Measurements from ENCODE around the gene NEK6.
"Not testable (repeated sequence)": the region's sequence is repeated elsewhere in the genome, so short reads cannot be mapped to it uniquely, and the experiment has no call there.

NEK6 gene

DNA sequence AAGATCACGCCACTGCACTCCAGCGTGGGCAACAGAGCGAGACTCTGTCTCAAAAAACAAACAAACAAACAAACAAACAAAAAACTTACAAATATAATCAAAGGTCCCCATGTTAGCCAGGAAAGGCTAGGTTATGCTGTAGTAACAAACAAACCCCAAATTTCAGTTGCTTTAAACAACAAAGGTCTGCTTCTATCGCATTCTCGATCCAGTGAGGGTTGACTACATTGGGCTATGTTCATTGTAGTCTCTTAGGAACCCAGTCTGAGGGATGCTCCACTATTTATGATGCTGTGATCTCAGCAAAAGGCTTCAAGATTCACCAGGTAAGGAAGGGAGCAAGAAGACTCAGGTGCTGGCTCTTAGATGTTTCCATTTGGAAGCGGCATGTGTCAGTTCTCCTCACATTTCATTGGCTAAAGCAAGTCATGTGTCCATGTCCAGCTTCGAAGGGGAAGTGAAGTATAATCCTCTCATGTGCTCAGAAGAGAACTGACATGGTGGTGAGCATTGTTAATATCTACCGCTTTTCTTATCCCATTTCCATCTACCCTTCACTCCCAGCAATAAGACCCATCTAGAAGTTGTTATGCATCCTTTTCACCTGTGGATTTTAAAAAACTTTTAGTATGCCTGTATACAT lies 26.5 kb upstream of the NEK6 start:
- DNase-seq = no peak

DNA sequence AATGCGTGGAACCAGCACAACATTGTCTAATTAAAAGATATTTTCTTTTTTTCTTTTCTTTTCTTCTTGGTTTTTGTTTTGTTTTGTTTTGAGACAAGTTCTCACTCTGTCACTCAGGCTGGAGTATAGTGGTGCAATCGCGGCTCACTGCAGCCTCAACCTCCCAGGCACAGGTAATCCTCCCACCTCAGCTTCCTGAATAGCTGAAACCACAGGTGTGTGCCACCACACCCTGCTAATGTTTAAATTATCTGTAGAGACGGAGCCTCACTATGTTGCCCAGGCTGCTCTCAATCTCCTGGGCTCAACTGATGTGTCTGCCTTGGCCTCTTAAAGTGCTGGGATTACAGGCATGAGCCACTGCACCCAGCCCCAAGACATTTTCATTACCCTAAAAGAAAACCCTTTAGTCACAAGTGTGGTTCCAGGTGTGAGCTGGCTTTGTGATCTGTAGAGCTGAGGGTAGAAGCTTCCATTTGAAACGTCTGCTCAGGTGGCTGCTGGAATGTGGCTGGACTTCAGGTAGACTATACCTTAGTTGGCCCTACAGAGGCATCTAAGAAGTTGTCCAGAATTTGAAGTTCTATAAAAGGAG lies 19.1 kb upstream of the NEK6 start:
- DNase-seq = peak; percentile 44

DNA sequence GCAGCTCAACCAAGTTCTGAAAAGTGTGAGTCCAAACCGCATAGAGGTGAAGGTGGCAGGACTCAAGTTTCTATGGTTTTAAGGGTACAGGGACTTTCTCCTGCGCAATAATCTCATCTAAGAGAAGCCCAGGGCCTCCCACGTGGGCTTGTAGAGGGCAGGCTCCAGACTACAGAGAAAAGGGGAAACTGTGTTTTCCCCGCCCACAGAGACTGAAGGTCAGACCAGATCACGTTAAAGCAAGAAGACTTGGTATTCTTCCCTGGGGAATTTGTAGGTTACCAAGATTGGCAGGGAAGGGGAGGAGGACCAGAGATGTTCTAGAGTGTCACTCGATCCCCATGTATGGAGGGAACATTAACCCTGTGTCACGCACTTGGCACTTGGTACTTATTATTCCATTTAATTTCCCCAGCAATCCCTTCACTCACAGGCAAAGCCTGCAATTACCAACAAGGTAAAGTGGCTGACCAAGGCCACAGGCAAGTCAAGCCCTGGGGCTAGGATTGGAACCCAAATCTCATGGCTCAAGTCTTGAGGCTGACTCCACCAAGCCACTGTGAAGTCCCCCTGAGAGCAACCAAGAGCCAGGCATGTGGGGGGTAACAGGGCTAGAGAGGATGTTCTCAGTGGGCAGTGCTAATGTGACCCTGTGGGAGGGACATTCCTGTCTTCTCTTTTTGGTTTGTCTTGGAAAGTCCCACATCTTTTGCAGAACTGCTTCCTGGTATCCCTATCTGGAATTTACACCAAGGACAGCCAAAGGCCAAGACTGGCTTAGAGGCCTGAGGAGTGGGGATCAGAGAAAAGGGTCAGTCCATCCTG lies 18.3 kb upstream of the NEK6 start:
- no peak for DNase-seq

DNA sequence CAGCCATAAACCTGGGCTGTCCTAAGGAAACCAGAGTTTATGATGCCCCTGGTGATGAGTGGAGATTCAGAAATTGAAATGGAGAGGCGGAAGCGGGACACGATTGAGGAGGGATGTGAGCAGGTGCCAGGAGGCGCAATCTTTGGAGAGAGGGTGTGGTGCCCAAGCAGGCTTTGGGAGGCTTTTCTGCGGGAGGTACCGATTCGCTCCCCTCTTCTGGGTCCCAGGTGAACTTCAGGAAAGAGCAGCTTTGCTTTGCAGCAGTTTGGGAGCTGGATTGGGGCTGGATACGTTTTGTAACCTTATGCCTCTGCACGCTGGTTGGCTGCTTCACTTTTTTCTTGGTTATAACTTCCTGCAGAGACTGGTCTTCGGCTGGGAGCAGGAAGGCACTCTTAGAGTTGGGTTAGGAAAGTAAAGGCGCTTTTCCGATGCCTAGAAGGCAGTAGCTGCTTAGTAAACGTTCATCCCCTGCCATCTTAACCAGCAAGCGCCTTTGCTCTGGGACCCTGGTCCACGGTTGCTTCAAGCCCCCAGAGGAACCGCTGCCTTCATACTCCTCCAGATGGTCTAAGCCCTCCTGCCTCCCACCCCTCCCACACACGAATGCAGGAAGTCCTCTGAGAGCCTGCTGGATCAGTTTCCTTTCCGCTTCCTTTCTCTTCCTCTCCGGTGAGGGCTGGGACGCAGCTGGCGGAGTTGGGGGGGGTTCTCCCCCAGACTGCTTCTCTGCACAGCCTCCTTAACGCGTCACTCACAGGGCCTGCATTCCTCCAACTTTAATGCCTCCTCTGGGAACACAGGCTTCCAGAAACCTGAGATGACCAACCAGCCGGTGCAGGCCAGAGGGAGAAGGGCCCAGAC lies 15.2 kb upstream of the NEK6 start:
- no peak for DNase-seq

DNA sequence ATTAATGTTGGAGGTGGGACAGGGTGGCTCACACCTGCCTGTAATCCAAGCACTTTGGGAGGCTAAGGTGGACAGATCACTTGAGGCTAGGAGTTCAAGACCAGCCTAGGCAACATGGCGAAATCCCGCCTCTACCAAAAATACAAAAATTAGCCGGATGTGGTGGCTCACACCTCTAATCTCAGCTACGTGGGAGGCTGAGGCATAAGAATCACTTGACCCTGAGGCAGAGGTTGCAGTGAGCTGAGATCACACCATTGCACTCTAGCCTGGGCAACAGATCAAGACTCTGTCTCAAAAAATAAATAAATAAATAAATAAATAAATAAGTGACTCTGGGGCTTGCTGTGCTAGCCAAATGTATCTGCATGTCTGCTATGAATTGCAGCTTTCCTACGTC lies 10.4 kb upstream of the NEK6 start:
- DNase-seq = not testable (repeated sequence)

- DNase-seq = no peak
Measured at GRCh38 chr9:124248066-124248465, 9.7 kb upstream of the NEK6 start.

DNA sequence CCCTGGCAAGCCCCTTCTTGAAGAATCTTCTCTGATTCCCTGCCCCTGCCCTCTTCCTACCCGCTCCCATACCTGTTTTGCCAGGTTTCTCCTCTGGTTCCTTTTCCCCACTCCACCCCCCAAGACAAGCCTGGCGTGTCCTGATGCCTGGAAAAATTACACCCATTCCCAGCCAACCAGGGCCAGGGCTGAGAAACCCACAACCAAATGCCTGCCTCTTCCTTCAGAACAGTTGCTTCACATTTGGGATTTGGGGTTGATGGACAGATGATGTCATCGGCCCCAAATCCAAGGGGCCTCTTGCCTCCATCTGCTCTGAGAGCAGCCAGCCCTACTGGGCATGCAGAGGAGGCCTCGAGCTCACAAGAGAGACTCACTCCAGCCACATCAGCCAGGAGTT lies 8.8 kb upstream of the NEK6 start:
- no peak for DNase-seq

GRCh38 chr9:124251204-124251603 lies 6.5 kb upstream of the NEK6 start:
- no peak for DNase-seq

- no peak for DNase-seq
Measured at GRCh38 chr9:124251605-124252378, 6.0 kb upstream of the NEK6 start.

DNA sequence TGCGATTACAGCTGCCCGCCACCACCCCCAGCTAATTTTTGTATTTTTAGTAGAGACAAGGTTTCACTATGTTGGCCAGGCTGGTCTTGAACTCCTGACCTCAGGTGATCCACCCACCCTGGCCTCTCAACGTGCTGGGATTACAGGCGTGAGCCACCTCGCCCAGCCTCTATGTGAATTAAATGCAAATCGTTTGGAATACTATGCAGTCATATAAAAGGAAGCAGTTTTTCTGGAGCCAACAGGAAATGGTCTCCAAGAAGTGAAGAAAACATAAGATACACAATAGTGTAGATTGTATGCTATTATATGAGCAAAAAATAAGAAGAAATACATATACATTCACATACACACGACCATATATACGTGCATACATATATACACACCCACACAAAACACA lies 4.9 kb upstream of the NEK6 start:
- not testable (repeated sequence) for DNase-seq

DNA sequence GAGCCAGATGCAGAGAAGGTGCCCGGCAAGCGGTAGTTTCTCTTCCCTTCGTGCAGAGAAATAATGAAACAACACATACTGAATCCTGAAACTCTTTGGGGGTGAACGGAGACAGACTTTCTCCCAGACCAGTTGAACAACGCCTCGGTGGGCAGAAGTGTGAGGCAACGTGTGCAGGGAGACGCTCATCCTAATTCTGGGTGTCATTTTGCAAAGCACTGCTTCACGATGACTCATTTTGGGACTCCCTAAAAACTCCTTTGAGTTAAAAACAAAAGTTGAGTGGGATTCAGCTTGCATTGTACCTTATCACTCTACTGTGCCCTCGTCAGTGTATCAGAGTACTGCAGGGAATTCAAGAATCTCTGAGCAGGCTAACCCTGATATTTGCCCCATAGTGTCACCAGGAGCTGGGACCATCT lies 3.5 kb upstream of the NEK6 start:
- no peak for DNase-seq

- no peak for DNase-seq
Measured at GRCh38 chr9:124255222-124255621, 2.5 kb upstream of the NEK6 start.

GRCh38 chr9:124256517-124257069 lies 1.2 kb upstream of the NEK6 start:
- DNase-seq = no peak

GRCh38 chr9:124257070-124257843 lies 492 bp upstream of the NEK6 start:
- DNase-seq = no peak

DNA sequence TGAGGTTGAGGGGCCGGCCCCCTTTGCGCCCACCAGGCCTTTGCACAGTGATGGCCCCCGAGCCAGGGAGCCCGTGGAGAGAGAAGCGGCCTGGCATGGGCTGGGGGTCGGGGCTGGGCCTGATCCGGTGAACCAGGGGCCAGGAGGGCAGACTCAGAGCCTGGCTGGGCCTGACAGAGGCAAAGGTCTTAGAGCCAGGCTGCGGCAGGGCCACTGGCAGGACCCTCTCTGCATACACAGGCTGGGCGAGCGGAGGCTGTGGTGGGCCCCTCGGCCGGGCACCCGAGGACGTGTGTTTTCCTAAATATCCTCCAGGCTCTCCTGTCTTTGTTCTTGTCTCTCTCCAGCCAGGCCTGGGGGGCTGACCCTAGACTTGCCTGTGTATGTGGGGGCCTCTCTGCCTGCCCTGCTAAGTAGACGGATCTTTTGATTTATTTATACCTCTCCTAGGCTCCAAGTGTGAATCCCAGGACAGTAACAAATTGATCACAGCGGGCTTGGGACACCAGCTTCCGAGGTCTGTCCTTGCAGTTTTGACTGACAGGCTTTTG lies 933 bp downstream of the NEK6 start:
- DNase-seq = no peak

DNA sequence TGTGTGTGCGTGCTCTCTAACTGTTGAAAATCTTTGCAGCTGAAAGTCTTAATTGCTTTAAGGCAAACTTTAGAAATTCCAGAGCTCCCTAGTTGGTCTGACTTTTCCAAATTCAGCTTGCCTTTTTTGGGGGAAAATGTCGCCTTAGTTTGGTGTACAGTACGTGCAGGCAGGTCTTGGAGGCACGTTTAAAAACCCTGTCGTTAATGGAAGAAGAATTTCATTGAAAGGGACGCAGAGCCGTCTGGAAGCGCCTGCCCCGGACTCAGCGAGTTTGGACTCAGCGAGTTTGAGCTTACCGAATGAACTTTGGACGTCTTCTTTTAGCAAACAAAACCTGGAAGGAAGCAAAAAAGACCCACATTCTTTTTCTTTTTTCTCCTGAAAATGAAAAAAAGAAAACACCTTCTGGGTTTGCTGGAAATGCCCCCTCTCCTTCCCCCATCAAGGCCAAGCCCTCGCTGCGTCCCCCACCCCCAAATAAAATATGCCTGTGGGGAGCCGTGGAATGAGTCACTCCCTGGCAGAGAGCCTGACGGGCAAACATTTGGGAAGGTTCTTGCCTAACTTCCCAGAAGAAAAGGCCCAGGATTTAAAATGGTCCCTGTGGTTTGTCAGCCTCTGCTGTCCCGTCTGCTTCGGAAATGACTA lies 1.5 kb downstream of the NEK6 start:
- no peak for DNase-seq

DNA sequence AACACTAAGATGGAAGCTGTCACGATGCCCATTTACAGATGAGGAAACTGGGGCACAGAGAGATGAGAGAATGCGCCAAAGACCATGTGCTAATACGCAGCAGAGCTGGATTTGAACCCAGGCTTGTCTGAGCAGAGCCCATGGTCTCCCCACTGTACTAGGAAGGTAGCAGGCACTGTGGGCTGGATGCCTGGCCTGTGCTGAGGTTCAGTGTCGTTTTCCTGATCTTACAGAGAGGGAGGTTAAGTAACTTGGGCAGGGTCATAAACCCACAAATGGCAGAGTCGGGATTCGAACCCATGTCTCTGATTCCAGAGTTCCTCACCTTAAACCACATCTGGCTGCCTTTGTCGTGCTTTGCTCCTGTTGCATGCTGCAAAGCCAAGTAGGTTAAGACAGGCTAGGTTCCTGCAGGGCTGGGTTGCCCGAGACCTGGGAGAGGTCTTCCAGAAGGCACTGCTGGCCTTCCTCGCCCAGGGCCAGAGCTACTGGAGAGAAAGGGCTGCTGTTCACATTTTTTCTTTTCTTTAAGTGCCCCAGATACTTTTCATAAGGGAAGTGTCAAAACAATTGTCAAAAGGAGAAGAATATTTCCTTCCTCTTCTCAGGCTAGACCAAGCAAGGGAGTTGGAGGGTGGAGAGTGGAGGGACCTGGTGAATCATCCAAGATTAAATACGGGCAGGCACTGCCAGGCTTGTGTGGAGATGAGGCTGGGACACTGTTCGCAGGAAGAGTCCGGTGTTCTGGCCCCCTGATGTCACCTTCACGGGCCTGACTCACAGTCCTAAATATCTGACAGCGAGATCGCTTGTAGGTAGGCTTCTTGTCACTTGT lies 3.2 kb downstream of the NEK6 start:
- no peak for DNase-seq

DNA sequence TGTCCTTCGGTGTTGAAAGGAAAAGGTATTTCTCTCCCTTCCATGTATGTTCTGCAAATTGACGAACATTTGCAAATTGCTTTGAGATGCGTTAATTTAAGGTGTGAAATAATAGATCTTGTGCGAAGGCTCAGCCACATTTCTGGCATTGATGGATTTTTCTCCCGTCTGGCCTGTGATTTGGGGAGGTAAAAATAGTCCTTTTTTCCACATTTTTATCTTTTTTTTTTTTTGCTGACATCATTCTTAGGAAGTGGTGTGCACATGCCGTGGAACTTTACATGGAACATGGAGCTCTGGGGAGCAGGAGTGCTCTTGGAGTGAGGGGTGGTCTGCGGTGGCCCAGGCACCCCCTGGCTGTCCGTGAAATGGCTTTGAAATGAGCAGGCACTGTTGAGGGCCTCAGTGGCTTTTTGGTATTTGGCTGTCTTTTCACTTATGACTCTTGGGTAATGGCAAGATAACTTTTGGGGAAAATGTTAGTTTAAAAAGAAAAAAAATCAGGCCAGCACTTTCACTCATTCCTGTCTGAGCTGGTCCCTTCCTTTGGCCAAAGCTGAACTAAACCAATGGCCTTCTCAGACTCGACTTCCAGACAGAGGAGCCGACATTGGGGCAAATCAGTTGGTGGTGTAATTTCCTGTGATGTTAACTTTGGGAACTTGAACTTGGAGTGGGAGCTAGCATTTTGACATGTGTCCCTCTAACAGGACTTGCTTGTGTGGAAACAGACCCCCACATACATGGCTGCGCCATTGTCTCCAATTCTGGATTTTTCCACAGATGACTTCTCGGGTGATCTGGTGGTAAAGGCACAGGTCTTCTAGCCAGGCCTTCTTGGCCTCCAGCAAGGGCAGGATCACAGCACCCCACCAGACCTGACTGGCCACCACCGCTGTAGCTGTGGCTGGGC lies 4.2 kb downstream of the NEK6 start:
- DNase-seq = no peak

GRCh38 chr9:124262649-124262972 lies 4.9 kb downstream of the NEK6 start:
- DNase-seq = no peak

Measured in CD4-positive, alpha-beta T cell treated with Interleukin-12 subunit alpha and Interleukin-12 subunit beta, for 1 hour (primary cell).